22Rv1 (cell line): ENCODE results near the gene LTB4R.

ENCODE experiments used
- H3K27ac ChIP-seq: fragments of 450-650 bp; 2 replicates; pipeline ENCODE4 v1.5.1; 2017
- CTCF ChIP-seq: fragments of 450-650 bp; IDR thresholded peaks from 2 replicates; pipeline ENCODE4 v1.5.1; 2017; ENCODE audit warnings: mild to moderate bottlenecking
- ZFX ChIP-seq: fragments of 450-650 bp; IDR thresholded peaks from 2 replicates; pipeline ENCODE4 v1.6.1; 2017; ENCODE audit warnings: antibody characterized with exemption, borderline replicate concordance

LTB4R gene

GRCh38 chr14:24332268-24332993 lies 21.1 kb downstream of the LTB4R start:
- H3K27ac ChIP-seq = peak overlapping the region; percentile 73
- no peak for TF ChIP-seq ZFX
- peak; percentile 75 for TF ChIP-seq CTCF

GRCh38 chr14:24334431-24335291 lies 23.4 kb downstream of the LTB4R start, which contains the start of gene ADCY4:
ADCY4 (minus strand) TSS chr14:24335071; CDS start chr14:24334652, 419 bp downstream.
- TF ChIP-seq CTCF (no peak), ZFX (no peak)
- peak within 1 kb of the TSS; percentile 73 for H3K27ac ChIP-seq

GRCh38 chr14:24335461-24336171 lies 24.3 kb downstream of the LTB4R start:
- no peak for TF ChIP-seq ZFX
- TF ChIP-seq CTCF = no peak
- no peak overlapping the region for H3K27ac ChIP-seq

- TF ChIP-seq CTCF = no peak
- no peak for TF ChIP-seq ZFX
- no peak overlapping the region for H3K27ac ChIP-seq
These were observed 26.0 kb downstream of the LTB4R start for GRCh38 chr14:24337144-24337823.

- TF ChIP-seq ZFX = no peak
- TF ChIP-seq CTCF = no peak
- H3K27ac ChIP-seq = no peak overlapping the region
These were observed 26.5 kb downstream of the LTB4R start for GRCh38 chr14:24337824-24338175.

- no peak overlapping the region for H3K27ac ChIP-seq
- TF ChIP-seq CTCF = no peak
- no peak for TF ChIP-seq ZFX
These were observed 27.5 kb downstream of the LTB4R start for GRCh38 chr14:24338843-24339242.
